UCSD-AML1 (cell line): ENCODE results near the gene RAB21.
"Not testable (repeated sequence)": the region's sequence is repeated elsewhere in the genome, so short reads cannot be mapped to it uniquely, and the experiment has no call there.

Source experiments
- DNase-seq: peaks from one replicate; lab custom pipeline; 2025; ENCODE audit not compliant: unreplicated experiment; lab: John Stamatoyannopoulos, UW

RAB21 gene

DNA sequence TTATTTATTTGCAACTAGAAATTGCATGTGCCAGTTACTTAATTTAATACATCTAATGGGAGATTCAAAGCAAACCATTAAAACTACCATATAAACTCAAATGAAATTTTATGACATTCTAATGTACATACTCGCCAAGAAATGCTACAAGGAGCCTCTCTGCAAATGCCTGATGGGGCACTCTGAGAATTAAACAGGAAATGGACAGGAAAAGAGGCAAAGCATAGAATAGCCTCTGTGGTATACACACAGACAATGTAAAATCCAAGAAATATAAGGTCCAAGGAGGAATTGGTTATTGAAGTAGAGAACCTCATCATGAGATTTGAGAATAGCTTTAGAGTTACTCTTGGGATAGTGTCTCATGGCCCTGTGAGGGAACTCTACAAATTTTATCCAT lies 41.2 kb downstream of the RAB21 start:
- DNase-seq = no peak

DNA sequence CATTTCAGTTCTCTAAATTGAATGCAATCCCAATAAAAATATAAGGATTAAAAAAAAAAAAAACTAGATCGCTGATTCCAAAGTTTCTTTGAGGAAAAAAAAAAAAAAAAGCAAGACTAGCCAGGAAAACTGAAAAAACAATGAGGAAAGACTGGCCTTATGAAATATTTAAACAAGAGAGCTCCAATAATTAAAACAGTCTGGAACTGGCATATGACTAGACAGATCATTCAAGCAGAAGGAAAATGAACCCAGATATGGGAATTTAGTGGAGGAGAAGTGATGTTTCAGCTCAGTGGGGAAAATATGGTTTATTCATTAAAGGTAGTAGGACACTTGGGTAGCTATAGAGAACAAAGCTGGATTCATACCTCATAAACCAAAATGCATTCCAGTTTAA lies 42.9 kb downstream of the RAB21 start:
- DNase-seq = no peak

DNA sequence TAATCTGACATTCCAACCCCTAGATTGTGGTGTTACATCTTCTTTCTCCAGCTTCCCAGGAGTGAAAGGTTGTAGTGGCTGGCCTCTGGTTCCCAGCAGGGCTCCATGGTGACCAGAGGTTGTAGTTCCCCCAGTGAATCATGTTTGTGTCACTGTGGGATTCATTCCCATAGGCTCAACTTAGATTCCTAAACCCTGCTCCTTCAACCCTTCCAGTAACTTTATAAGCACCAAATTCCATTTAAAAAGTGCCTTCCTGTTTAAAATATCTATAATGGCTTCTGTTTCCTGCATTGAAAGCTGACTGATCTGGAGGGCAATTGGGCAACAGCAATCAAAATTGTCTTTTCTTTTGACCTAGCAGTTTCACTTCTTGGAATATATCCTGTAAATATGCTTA lies 44.4 kb downstream of the RAB21 start:
- DNase-seq = peak; percentile 12

DNA sequence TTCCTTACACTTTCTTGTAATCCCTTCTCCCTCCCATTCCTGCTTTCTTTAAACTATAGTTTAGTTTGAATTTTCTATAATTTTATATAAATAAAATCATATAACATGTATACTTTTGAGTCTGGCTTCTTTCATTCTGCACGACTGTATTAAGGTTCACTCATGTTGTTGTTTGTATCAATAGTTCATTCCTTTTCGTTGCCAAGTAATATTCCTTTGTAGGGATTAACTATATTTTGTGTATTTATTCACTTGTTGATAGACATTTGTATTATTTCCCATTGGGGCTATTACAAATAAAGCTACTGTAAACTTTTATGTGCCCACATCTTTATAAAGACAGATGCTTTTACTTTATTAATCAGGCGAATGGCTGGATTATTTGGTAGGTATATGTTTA lies 45.5 kb downstream of the RAB21 start:
- DNase-seq = no peak

DNA sequence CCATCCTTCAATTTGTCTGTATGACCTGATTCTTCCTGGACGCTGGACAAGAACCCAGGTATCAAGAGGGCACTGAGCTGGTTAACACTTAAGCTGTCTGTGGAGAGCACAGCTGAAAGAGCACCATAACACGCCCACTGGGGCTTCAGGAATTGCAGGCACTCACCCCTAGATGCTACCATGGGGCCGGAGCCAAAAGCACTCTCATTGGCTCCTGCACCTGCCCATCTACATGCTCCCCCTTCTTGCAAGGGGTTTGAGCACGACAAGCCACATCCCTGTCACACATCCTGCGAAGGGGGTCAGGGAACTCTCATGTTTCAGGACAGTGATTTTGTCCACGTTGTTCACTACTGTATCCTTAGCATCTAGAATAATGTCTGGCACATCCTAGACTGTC lies 49.8 kb downstream of the RAB21 start:
- no peak for DNase-seq

DNA sequence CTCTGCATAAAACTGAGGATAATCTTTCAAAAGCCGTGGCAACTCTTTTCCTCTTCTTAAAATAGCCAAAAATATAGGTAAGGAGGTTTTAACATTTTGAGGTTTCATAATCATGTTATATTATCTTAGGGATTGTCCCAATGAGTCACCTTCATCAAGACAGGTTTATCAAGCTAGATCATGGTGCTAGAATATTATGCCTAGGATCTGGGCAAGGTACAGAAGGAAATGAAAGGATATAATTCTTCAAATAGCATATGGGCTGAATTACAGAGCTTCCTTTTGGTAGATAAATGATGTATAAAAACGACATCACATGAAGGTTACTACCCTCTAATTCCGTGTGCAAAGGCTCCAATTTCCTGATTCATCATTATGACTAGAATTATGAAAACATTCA lies 56.3 kb downstream of the RAB21 start:
- no peak for DNase-seq

DNA sequence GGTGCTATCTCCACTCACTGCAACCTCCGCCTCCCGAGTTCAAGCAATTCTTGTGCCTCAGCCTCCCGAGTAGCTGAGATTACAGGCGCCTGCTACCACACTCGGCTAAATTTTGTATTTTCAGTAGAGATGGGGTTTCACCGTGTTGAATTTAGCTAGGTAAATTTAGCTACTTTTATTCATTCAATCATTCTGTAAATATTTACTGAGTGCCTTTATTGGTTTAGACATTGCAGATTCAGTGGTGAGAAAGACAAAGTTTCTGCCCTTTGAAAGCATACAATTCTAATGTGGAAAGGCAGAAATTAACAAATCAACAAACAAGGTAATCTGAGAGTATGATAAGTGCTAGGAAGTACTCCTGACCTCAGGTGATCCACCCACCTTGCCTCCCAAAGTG lies 60.6 kb downstream of the RAB21 start:
- not testable (repeated sequence) for DNase-seq

DNA sequence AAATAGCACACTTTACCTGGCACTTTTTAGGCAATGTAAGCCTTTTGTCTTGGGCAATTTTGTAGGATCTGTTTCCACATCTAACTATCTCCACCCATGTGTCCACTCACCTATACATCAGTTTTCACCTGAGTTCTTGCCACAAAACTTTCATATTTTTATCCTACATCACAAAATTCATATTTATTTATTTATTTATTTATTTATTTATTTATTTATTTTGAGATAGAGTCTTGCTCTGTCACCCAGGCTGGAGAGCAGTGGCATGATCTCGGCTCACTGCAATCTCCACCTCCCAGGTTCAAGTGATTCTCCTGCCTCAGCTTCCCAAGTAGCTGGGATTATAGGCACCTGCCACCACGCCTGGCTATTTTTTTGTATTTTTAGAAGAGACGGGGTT lies 67.4 kb downstream of the RAB21 start:
- not testable (repeated sequence) for DNase-seq

DNA sequence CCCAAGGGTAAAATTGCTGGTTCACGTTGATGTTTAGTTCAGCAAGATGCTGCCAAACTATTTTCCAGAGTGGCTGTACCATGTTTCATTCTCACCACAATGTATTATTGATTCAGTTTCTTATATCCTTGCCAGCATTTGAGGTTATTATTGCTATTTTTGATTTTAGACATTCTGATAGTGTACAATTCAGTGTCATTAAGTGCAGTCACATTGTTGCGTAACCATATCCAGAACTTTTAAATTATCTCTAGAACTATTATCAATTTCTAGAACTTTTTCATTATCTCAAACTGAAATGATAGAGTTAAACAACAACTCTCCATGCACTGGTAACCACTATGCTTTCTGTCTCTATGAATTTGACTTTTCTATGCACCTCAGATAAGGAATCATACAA lies 74.2 kb downstream of the RAB21 start:
- no peak for DNase-seq

DNA sequence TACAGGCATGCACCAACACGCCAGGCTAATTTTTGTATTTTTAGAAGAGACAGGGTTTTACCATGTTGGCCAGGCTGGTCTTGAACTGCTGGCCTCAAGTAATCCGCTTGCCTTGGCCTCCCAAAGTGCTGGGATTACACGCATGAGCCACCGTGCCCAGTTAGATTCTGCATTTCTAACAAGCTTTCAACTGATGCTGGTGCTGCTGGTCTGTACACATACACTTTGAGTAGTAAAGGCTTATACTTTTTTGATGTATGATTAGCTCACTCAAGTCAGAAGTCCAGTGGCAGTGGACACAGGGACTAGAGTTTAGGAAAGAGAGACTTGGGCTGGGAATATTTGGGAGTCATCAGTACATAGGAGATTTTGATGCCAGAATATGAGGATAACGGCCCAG lies 82.7 kb downstream of the RAB21 start:
- no peak for DNase-seq

DNA sequence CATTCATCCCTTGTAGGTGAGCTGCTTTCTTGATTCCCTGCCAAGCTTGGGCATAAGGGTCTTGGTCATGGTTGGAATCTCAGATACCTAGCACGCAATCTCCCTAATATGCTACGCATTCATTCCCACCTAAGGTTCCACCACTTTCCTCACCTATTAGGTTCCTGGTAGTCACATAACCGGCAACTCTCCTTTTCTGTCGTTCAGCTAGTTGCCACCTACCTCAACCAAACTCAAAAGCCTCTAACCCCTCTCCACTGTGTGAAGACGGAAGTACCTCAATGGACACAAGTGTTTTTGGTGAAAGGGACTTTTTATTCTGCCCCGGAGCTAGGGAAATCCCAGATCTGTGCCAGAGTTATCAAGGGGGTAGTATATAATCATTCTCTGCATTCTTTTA lies 83.6 kb downstream of the RAB21 start:
- no peak for DNase-seq

DNA sequence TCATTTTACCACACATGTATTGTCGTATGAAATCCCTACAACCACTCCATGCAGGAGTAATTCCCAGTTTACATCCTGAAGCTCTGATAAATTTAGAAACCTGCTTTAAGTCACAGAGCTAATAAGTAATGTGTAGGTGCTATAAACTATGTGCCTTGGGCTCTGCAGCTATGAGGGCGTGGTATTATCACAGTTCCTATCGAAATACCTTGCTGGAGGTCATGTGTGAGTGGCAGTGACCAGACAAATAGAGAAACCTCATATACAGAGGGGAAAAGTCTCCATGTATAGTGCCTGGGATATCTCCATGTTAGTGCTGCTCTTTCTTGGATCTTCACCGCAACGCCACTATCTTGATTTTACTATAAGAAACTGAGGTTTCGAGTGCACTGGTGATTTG lies 84.0 kb downstream of the RAB21 start:
- DNase-seq = no peak

DNA sequence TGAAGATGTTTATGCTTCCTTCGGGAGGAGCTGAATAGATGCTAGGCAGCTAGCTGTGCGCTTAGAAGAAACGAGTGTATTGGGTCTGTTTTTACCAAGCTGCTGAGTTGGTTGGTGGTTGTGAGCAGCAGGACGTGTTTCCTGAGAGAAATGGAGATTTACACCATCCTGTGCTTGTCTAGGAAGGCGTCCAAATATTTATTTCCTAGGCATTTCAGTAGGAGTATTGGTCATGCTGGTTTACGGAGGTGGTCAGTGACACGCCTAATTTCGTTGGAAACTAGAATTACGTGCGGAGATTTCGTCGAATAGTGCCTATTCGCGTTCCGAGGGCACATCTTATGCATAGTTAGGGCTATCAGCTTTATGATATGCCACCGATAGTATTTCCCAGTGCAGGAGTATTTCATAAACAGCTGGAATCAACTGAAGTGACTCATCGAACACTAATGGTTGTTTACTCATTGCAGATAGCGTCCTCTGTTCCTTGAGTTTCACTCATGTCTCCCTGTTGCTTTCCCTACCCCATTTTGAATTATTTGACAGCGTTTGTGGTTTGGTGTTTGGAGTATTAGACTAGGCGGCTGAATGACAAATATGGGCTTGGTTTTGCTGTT lies 85.7 kb downstream of the RAB21 start:
- peak; percentile 27 for DNase-seq

DNA sequence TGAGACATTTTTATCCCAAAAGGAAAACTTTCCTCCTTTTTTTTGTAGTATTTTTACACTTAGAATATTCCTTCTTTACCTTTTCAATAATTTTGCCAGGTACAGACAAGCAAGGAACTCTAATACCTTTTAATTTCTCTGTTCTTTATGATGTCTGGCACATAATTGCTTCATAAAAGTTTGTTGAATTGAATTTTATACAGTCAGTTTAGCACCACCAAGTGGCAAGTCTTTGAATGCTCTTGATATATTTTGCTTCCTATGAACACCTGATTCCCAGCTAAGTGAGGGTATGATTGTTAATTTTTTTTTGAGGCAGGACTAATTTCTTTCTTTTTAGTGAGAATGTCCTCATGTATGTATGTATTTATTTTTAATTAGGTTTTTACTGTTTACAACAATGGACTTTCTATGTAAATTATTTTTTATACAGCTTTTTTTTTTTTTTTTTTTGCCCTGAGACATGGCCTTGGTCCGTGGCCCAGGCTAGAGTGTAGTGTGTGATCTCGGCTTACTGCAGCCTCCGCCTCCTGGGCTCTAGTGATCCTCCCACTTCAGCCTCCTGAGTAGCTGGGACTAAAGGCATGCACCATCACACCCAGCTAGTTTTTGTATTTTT lies 91.8 kb downstream of the RAB21 start:
- no peak for DNase-seq

DNA sequence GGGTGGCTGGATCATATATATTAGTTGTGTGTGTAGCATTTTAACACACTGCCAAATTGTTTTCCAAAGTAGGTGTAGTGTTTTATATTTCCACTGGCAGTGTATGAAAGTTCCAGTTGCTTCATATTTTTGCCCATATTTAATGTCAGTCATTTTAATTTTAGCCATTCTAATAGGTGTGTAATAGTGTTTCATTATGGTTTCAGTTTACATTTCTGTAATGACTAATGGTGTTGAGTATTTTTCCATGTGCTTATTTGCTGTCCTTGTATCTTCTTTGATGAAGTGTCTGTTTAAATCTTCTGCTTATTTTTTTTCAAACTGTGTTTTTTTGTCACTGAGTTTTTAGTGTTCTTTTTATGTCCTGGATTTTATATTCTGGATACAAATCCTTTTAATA lies 93.5 kb downstream of the RAB21 start:
- DNase-seq = no peak

DNA sequence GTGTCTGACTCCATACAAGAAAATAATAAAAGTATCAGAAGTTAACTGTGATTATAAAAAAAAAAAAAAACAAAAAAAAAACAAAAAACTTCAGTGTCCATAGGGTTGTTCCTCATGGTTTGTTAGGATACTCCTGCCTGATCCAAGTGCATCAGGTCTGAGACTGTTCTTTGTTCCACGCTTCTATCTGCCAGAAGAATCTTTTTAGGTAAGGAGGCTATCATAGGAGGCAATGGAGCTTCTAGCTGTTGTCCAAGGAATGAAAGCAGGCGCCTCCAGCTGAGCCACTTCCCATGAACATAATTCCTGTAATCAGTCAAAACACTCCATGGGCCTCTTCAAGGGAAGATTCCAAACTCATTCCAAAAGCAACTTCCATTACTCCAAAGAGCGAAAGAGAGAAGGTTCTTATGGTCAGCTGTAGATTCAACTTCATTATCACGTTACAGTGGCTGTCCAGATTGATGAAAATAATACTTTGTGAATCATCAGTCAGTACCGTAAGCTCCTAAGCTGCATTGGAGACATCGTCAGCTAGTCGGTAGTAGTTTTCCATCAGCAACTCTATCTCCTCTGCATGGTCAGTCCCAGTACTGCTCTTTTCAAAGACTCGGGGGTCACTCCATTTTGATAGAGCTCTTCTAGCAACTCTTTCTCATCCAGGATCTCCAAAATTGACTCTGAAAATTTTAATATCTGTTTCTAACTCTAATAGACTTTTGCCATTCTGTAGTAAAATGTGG lies 94.6 kb downstream of the RAB21 start:
- DNase-seq = no peak
